ENCODE results near the gene DYNC1I1. TPM values are rescaled to one million over a fixed set of nuclear protein-coding genes. Genes with fewer than 3 reads are reported as not detected.
"Not testable (repeated sequence)": the region's sequence is repeated elsewhere in the genome, so short reads cannot be mapped to it uniquely, and the experiment has no call there.

The DYNC1I1 gene
- total RNA-seq, 4 donors from 2014 or later: 1.9 to 6.7 (median 5.8) TPM

- Histone ChIP-seq H3K27ac (no peak overlapping the region), H3K4me3 (no peak overlapping the region)
- WGBS: 85% methylated on average over 1 of the region's 1 CpG
These were observed 157.4 kb downstream of the DYNC1I1 start for GRCh38 chr7:95929710-95930280.

GRCh38 chr7:95931460-95932232 lies 159.3 kb downstream of the DYNC1I1 start:
- H3K9me3 ChIP-seq: no peaks in the 10 kb centered on the region
- H3K36me3 ChIP-seq: no peaks in the 10 kb centered on the region
- TF ChIP-seq POLR2A (IDR thresholded peaks at IDR 0.05) (no peak), POLR2AphosphoS5 (IDR thresholded peaks at IDR 0.05) (no peak), EP300 (IDR thresholded peaks at IDR 0.05) (no peak), CTCF (IDR thresholded peaks at IDR 0.05) (no peak)
- no peaks in the 10 kb centered on the region for H3K4me1 ChIP-seq
- DNase-seq (ENCODE audit: low spot score in 2 of 2): no peak
- WGBS: 83% methylated on average over 6 of the region's 6 CpGs
- no peaks in the 10 kb centered on the region for H3K27me3 ChIP-seq
- no peak overlapping the region for H3K4me3 ChIP-seq
- H3K27ac ChIP-seq: no peak overlapping the region

More at GRCh38 chr7:95929710-95930280, 157.4 kb downstream of the DYNC1I1 start:
- no peaks in the 10 kb centered on the region for H3K9me3 ChIP-seq
- H3K36me3 ChIP-seq: no peaks in the 10 kb centered on the region
- DNase-seq (ENCODE audit: low spot score in 2 of 2): no peak
- no peaks in the 10 kb centered on the region for H3K27me3 ChIP-seq
- H3K4me1 ChIP-seq: no peaks in the 10 kb centered on the region
- no peak for TF ChIP-seq POLR2A (IDR thresholded peaks at IDR 0.05)
- TF ChIP-seq POLR2AphosphoS5 (IDR thresholded peaks at IDR 0.05): no peak
- no peak for TF ChIP-seq CTCF (IDR thresholded peaks at IDR 0.05)
- no peak for TF ChIP-seq EP300 (IDR thresholded peaks at IDR 0.05)

- Histone ChIP-seq H3K9me3 (no peaks in the 10 kb centered on the region), H3K27ac (no peak overlapping the region), H3K4me1 (no peaks in the 10 kb centered on the region), H3K36me3 (no peaks in the 10 kb centered on the region), H3K4me3 (no peak overlapping the region), H3K27me3 (no peaks in the 10 kb centered on the region)
- WGBS: 71% methylated on average over 4 of the region's 4 CpGs
- no peak for TF ChIP-seq EP300 (IDR thresholded peaks at IDR 0.05)
- no peak for DNase-seq (ENCODE audit: low spot score in 2 of 2)
These were observed 161.3 kb downstream of the DYNC1I1 start for GRCh38 chr7:95933618-95934017.

- H3K9me3 ChIP-seq; H3K27ac ChIP-seq; H3K4me1 ChIP-seq; H3K36me3 ChIP-seq; H3K4me3 ChIP-seq; DNase-seq (ENCODE audit: low spot score in 2 of 2); H3K27me3 ChIP-seq: not testable (repeated sequence)
- WGBS: 75% methylated on average over 1 of the region's 1 CpG
These were observed 172.5 kb downstream of the DYNC1I1 start for GRCh38 chr7:95944867-95945266.

- DNase-seq (ENCODE audit: low spot score in 2 of 2): no peak
- H3K9me3 ChIP-seq: no peaks in the 10 kb centered on the region
- no peak overlapping the region for H3K27ac ChIP-seq
- 92% methylated on average over 1 of the region's 1 CpG for WGBS
- H3K4me1 ChIP-seq: no peaks in the 10 kb centered on the region
- no peaks in the 10 kb centered on the region for H3K27me3 ChIP-seq
- no peak overlapping the region for H3K4me3 ChIP-seq
- no peaks in the 10 kb centered on the region for H3K36me3 ChIP-seq
- no peak for TF ChIP-seq POLR2A (IDR thresholded peaks at IDR 0.05)
- TF ChIP-seq POLR2AphosphoS5 (IDR thresholded peaks at IDR 0.05): no peak
- no peak for TF ChIP-seq CTCF (IDR thresholded peaks at IDR 0.05)
- no peak for TF ChIP-seq EP300 (IDR thresholded peaks at IDR 0.05)
These were observed 178.3 kb downstream of the DYNC1I1 start for GRCh38 chr7:95950698-95951097.

- 82% methylated on average over 5 of the region's 5 CpGs for WGBS
- Histone ChIP-seq H3K4me1 (no peaks in the 10 kb centered on the region), H3K36me3 (no peaks in the 10 kb centered on the region), H3K9me3 (no peaks in the 10 kb centered on the region), H3K27ac (no peak overlapping the region), H3K27me3 (no peaks in the 10 kb centered on the region), H3K4me3 (no peak overlapping the region)
- no peak for DNase-seq (ENCODE audit: low spot score in 2 of 2)
- TF ChIP-seq EP300 (IDR thresholded peaks at IDR 0.05): no peak
These were observed 179.2 kb downstream of the DYNC1I1 start for GRCh38 chr7:95951531-95951930.

All from suprapubic skin (tissue), 4 donors.